ENCODE data around the gene OGT.

DNA sequence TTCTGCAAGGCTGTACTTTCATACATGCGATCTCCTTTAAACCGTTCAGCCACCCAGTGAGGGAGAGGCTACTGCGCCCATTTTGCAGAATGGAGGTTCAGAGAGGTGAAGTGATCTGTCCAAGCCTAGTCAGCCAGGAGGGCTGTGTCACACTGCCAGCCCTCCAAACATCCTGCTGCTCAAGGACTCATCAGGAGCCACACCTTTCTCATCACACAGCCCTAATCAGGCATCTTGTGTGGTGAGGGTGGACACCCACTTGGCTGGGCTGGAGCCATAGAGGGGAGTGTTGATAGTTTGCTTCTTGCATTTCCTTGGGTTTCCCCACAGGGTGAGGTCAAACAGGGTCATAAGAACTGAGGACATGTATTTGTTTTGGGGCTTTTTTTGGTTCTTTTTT is 90.8 kb downstream of the OGT start:
- TF ChIP-seq CTCF (IDR thresholded peaks at IDR 0.05 in 2 of 3, conservative IDR thresholded peaks at IDR 0.05 in 1 of 3; ENCODE audit: control insufficient read depth in 2 of 3, extremely low read depth in 1 of 3, insufficient read depth in 1 of 3, low read depth in 3 of 3, low read length in 3 of 3) (no peak), TCF3 (IDR thresholded peaks at IDR 0.05; ENCODE audit: borderline replicate concordance, insufficient read depth, low read depth, low read length) (no peak)

Measured in GM12878 (cell line).